ENCODE data around the gene KCNN3.

DNA sequence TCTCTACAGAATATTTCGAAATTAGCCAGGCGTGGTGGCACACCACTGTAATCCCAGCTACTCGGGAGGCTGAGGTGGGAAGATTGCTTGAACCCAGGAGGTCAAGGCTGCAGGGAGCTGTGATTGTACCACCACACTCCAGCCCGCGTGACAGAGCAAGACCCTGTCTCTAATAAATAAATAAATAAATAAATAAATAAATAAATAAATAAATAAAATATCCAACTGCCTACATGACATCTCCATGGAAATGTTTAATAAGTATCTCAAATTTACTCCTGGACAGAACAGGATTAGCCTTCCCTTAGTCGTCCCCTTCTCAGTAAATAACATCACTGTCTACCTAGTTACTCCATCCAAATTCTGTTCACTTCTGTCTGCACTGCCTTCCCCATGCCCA is 29.0 kb upstream of the KCNN3 start:
- TF ChIP-seq EZH2 (IDR thresholded peaks at IDR 0.05; ENCODE audit: low read length, unreplicated experiment): no peak
- TF ChIP-seq, protein P1, sequence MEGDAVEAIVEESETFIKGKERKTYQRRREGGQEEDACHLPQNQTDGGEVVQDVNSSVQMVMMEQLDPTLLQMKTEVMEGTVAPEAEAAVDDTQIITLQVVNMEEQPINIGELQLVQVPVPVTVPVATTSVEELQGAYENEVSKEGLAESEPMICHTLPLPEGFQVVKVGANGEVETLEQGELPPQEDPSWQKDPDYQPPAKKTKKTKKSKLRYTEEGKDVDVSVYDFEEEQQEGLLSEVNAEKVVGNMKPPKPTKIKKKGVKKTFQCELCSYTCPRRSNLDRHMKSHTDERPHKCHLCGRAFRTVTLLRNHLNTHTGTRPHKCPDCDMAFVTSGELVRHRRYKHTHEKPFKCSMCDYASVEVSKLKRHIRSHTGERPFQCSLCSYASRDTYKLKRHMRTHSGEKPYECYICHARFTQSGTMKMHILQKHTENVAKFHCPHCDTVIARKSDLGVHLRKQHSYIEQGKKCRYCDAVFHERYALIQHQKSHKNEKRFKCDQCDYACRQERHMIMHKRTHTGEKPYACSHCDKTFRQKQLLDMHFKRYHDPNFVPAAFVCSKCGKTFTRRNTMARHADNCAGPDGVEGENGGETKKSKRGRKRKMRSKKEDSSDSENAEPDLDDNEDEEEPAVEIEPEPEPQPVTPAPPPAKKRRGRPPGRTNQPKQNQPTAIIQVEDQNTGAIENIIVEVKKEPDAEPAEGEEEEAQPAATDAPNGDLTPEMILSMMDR (conservative IDR thresholded peaks at IDR 0.05; ENCODE audit: low read depth, low read length): no peak
